Panc1 (cell line): ENCODE data around the gene C11orf65.

ENCODE experiments used
- POLR2AphosphoS5 ChIP-seq: IDR thresholded peaks from 2 replicates; pipeline ENCODE4 v1.6.1; 2012; ENCODE audit warnings: mild to moderate bottlenecking, low read depth, low read length, moderate library complexity
- SIN3A ChIP-seq: IDR thresholded peaks from 2 replicates; pipeline ENCODE4 v1.6.1; 2012; ENCODE audit warnings: low read depth, mild to moderate bottlenecking, low read length, moderate library complexity, borderline replicate concordance; ENCODE audit not compliant: insufficient read depth
- TCF7L2 ChIP-seq: IDR thresholded peaks from 2 replicates; pipeline ENCODE4 v1.6.1; 2011; ENCODE audit warnings: mild to moderate bottlenecking, low read depth, low read length, inconsistent platforms
- TF ChIP-seq, protein P1 (sequence below): fragments of 450-650 bp; IDR thresholded peaks from 2 replicates; pipeline ENCODE4 v1.5.1; 2017; ENCODE audit warnings: mild to moderate bottlenecking
- TF ChIP-seq, protein P2 (sequence below), 2 experiments: IDR thresholded peaks; 2 replicates each; pipeline ENCODE4 v1.6.1; 2011 to 2012; ENCODE audit warnings: low read depth in 2 of 2, control low read depth in 1 of 2, low read length in 1 of 2, mild to moderate bottlenecking in 1 of 2, moderate library complexity in 1 of 2; ENCODE audit not compliant: insufficient read depth in 1 of 2

DNA sequence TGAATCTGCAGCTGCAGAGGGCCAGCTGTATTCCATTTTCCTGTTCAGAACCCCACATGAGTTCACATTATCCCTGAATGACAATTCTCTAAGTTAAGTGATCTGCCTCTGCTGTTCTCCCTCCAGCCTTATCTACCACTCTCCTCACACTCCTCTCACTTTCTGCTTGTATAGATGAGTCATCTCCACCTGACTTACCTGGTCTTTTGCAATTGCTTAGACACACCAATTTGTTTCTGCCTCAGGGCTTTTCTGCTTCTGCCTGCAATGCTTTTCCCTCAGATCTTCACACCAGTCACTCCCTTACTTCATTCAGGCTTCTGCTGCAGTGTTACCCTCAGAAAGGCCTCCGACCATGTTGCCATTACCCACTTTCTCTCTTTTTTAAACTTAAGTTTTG lies 126.4 kb downstream of the C11orf65 start:
- TF ChIP-seq POLR2AphosphoS5 (no peak), TCF7L2 (no peak), SIN3A (no peak)
- TF ChIP-seq, protein P1, sequence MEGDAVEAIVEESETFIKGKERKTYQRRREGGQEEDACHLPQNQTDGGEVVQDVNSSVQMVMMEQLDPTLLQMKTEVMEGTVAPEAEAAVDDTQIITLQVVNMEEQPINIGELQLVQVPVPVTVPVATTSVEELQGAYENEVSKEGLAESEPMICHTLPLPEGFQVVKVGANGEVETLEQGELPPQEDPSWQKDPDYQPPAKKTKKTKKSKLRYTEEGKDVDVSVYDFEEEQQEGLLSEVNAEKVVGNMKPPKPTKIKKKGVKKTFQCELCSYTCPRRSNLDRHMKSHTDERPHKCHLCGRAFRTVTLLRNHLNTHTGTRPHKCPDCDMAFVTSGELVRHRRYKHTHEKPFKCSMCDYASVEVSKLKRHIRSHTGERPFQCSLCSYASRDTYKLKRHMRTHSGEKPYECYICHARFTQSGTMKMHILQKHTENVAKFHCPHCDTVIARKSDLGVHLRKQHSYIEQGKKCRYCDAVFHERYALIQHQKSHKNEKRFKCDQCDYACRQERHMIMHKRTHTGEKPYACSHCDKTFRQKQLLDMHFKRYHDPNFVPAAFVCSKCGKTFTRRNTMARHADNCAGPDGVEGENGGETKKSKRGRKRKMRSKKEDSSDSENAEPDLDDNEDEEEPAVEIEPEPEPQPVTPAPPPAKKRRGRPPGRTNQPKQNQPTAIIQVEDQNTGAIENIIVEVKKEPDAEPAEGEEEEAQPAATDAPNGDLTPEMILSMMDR: no peak
- TF ChIP-seq, protein P2, sequence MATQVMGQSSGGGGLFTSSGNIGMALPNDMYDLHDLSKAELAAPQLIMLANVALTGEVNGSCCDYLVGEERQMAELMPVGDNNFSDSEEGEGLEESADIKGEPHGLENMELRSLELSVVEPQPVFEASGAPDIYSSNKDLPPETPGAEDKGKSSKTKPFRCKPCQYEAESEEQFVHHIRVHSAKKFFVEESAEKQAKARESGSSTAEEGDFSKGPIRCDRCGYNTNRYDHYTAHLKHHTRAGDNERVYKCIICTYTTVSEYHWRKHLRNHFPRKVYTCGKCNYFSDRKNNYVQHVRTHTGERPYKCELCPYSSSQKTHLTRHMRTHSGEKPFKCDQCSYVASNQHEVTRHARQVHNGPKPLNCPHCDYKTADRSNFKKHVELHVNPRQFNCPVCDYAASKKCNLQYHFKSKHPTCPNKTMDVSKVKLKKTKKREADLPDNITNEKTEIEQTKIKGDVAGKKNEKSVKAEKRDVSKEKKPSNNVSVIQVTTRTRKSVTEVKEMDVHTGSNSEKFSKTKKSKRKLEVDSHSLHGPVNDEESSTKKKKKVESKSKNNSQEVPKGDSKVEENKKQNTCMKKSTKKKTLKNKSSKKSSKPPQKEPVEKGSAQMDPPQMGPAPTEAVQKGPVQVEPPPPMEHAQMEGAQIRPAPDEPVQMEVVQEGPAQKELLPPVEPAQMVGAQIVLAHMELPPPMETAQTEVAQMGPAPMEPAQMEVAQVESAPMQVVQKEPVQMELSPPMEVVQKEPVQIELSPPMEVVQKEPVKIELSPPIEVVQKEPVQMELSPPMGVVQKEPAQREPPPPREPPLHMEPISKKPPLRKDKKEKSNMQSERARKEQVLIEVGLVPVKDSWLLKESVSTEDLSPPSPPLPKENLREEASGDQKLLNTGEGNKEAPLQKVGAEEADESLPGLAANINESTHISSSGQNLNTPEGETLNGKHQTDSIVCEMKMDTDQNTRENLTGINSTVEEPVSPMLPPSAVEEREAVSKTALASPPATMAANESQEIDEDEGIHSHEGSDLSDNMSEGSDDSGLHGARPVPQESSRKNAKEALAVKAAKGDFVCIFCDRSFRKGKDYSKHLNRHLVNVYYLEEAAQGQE (IDR thresholded peaks at IDR 0.05; ENCODE audit: insufficient read depth in 1 of 2, low read depth in 2 of 2, low read length in 1 of 2): no peak
